H1 (cell line): ENCODE measurements around the gene AMH. TPM values are rescaled to one million over a fixed set of nuclear protein-coding genes. Genes with fewer than 3 reads are reported as not detected.

Experiments used
- EP300 ChIP-seq, 2 experiments: IDR thresholded peaks; 1 replicate in 1 of 2; 2 replicates in 1 of 2; pipeline ENCODE4 v1.6.1; 2011 to 2012; ENCODE audit warnings: low read depth in 2 of 2, low read length in 2 of 2, mild to moderate bottlenecking in 2 of 2, borderline replicate concordance in 1 of 2, inconsistent platforms in 1 of 2, moderate library complexity in 1 of 2
- MAFK ChIP-seq: IDR thresholded peaks from 2 replicates; pipeline ENCODE4 v1.6.1; 2012; ENCODE audit warnings: low read depth, mild to moderate bottlenecking, improper control_type of control experiment, low read length
- POLR2AphosphoS5 ChIP-seq: IDR thresholded peaks from 2 replicates; pipeline ENCODE4 v1.6.1; 2011; ENCODE audit warnings: low read depth, low read length
- RAD21 ChIP-seq, 2 experiments: IDR thresholded peaks in 1 of 2; conservative IDR thresholded peaks in 1 of 2; 2 replicates each; pipeline ENCODE4 v1.6.1; 2011; ENCODE audit warnings: low read depth in 2 of 2, low read length in 2 of 2, improper control_type of control experiment in 1 of 2, inconsistent platforms in 1 of 2, mild to moderate bottlenecking in 1 of 2, moderate library complexity in 1 of 2
- polyA plus RNA-seq, 7 experiments: library from polyadenylated mRNA; depleted of rRNA in 3 of 7; stranded (reverse) in 5 of 7; unstranded in 2 of 7; fragments of >200 nt in 5 of 7; fragments of 200-250 nt in 2 of 7; gene quantifications; 1 replicate in 5 of 7; 2 replicates in 1 of 7; 4 replicates in 1 of 7; pipeline versions ENCODE4 v1.2.1 to v1.2.3, GENCODE V29; 2011 to 2013; ENCODE audit warnings: missing spikeins in 2 of 7, mixed read lengths in 2 of 7
- total RNA-seq: library from RNA; stranded (reverse); fragmentation: NEBNext Ultra II Directional; extraction: Animal tissue kit (Norgen Biotek cat#: 25700); gene quantifications from 2 replicates; pipeline ENCODE4 v1.2.1, GENCODE V29; 2021

The AMH gene
- total and polyA plus RNA-seq, 2 of the 8 experiments (the other 6 are each of a cell fraction or from before 2014, with no cell fraction given) = 10.5 to 15.4 TPM

- TF ChIP-seq RAD21 (IDR thresholded peaks at IDR 0.05 in 1 of 2, conservative IDR thresholded peaks at IDR 0.05 in 1 of 2; ENCODE audit: low read depth in 2 of 2, low read length in 2 of 2) (no peak), MAFK (no peak), POLR2AphosphoS5 (no peak), EP300 (IDR thresholded peaks at IDR 0.05; ENCODE audit: borderline replicate concordance in 1 of 2, low read depth in 2 of 2, low read length in 2 of 2) (no peak)
These were observed 5.6 kb upstream of the AMH start (continued) for GRCh38 chr19:2243274-2244124.
